ENCODE data around the gene INPP4B. TPM values are rescaled to one million over a fixed set of nuclear protein-coding genes. Genes with fewer than 3 reads are reported as not detected.

Gene INPP4B
- total RNA-seq, 1 experiment from 2014 or later = 41.0 TPM

DNA sequence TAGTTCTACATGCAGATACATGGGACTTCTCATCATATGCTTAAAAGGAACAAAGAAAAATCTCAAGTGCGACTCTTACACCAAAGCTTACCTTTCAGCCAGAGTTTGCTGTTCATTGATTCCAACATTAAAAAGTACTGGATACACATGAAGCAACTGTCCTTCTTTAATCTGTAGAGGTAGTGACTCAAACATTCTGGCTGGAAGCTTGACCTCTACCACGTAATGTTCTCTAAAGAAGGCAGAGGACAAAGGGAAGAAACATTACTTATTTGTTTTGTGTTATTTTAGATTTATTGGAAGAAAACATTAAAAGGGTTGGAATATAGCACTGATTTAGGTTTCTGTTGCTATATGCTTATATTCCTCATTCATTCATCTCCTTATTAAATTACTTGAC, 733.6 kb downstream of the INPP4B start:
- H3K36me3 ChIP-seq (ENCODE audit: low read depth, low read length) = no peaks in the 10 kb centered on the region; the same call in 1 of the 2 replicates
- no peaks in the 10 kb centered on the region for H4K20me1 ChIP-seq (ENCODE audit: low read length)
- no peak overlapping the region for H3K4me3 ChIP-seq (ENCODE audit: low read length)
- H3K4me1 ChIP-seq (ENCODE audit: insufficient read depth, low read length) = no peaks in the 10 kb centered on the region
- no TSS peak for BruUV-seq (replicated peaks)
- ChIA-PET CTCF (no interaction called here), POLR2A (ENCODE audit: unreplicated experiment) (no interaction called here)
- H3K27me3 ChIP-seq (ENCODE audit: low read length) = no peaks in the 10 kb centered on the region
- no peak overlapping the region for H3K27ac ChIP-seq (ENCODE audit: low read length)
- intact Hi-C loops (cut with micrococcal nuclease) = no loop called here
- no peaks in the 10 kb centered on the region for H3K79me2 ChIP-seq (ENCODE audit: low read length)
- no peak for DNase-seq
- H3F3A ChIP-seq (ENCODE audit: low read length, unreplicated experiment) = no peaks in the 10 kb centered on the region
- no peaks in the 10 kb centered on the region for H3K9me3 ChIP-seq (ENCODE audit: low read length)
- no peaks in the 10 kb centered on the region for H3K9me2 ChIP-seq (replicated peaks; ENCODE audit: low read length)
- no peak for ATAC-seq
- TF ChIP-seq EZH2 (IDR thresholded peaks at IDR 0.05; ENCODE audit: low read length, unreplicated experiment) (no peak), EZH2phosphoT487 (IDR thresholded peaks at IDR 0.05; ENCODE audit: borderline replicate concordance, low read length) (no peak)
- TF ChIP-seq, protein P1, sequence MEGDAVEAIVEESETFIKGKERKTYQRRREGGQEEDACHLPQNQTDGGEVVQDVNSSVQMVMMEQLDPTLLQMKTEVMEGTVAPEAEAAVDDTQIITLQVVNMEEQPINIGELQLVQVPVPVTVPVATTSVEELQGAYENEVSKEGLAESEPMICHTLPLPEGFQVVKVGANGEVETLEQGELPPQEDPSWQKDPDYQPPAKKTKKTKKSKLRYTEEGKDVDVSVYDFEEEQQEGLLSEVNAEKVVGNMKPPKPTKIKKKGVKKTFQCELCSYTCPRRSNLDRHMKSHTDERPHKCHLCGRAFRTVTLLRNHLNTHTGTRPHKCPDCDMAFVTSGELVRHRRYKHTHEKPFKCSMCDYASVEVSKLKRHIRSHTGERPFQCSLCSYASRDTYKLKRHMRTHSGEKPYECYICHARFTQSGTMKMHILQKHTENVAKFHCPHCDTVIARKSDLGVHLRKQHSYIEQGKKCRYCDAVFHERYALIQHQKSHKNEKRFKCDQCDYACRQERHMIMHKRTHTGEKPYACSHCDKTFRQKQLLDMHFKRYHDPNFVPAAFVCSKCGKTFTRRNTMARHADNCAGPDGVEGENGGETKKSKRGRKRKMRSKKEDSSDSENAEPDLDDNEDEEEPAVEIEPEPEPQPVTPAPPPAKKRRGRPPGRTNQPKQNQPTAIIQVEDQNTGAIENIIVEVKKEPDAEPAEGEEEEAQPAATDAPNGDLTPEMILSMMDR (conservative IDR thresholded peaks at IDR 0.05; ENCODE audit: low read depth, low read length) = no peak
- no peak overlapping the region for H2AFZ ChIP-seq (ENCODE audit: low read length)
- no peak overlapping the region for H3K9ac ChIP-seq (ENCODE audit: low read length)
- H3K4me2 ChIP-seq (ENCODE audit: low read length) = no peak overlapping the region

- Histone ChIP-seq H3K9me2 (replicated peaks; ENCODE audit: low read length) (no peaks in the 10 kb centered on the region), H3K4me3 (ENCODE audit: low read length) (no peak overlapping the region), H3K36me3 (ENCODE audit: low read depth, low read length) (no peaks in the 10 kb centered on the region; the same call in 1 of the 2 replicates), H3K79me2 (ENCODE audit: low read length) (no peaks in the 10 kb centered on the region), H3K9ac (ENCODE audit: low read length) (no peak overlapping the region), H3K27me3 (ENCODE audit: low read length) (no peaks in the 10 kb centered on the region), H2AFZ (ENCODE audit: low read length) (no peak overlapping the region), H3F3A (ENCODE audit: low read length, unreplicated experiment) (no peaks in the 10 kb centered on the region), H3K9me3 (ENCODE audit: low read length) (no peaks in the 10 kb centered on the region), H4K20me1 (ENCODE audit: low read length) (no peaks in the 10 kb centered on the region), H3K4me1 (ENCODE audit: insufficient read depth, low read length) (no peaks in the 10 kb centered on the region), H3K4me2 (ENCODE audit: low read length) (no peak overlapping the region), H3K27ac (ENCODE audit: low read length) (no peak overlapping the region)
- no peak for ATAC-seq
- intact Hi-C loops (cut with micrococcal nuclease) = no loop called here
- ChIA-PET POLR2A (ENCODE audit: unreplicated experiment) (no interaction called here), CTCF (no interaction called here)
- BruUV-seq (replicated peaks) = no TSS peak
- TF ChIP-seq EZH2 (IDR thresholded peaks at IDR 0.05; ENCODE audit: low read length, unreplicated experiment) (no peak), EZH2phosphoT487 (IDR thresholded peaks at IDR 0.05; ENCODE audit: borderline replicate concordance, low read length) (no peak)
- TF ChIP-seq, protein P1 (conservative IDR thresholded peaks at IDR 0.05; ENCODE audit: low read depth, low read length) = no peak
- DNase-seq = no peak
Observed at GRCh38 chr4:142110136-142110535, 736.0 kb downstream of the INPP4B start.

GRCh38 chr4:142104041-142104440, 742.1 kb downstream of the INPP4B start:
- Histone ChIP-seq H4K20me1 (ENCODE audit: low read length) (no peaks in the 10 kb centered on the region), H3K4me3 (ENCODE audit: low read length) (no peak overlapping the region), H3K27me3 (ENCODE audit: low read length) (no peaks in the 10 kb centered on the region), H3K9me2 (replicated peaks; ENCODE audit: low read length) (no peaks in the 10 kb centered on the region), H3K79me2 (ENCODE audit: low read length) (no peaks in the 10 kb centered on the region), H3K36me3 (ENCODE audit: low read depth, low read length) (no peaks in the 10 kb centered on the region), H3F3A (ENCODE audit: low read length, unreplicated experiment) (no peaks in the 10 kb centered on the region), H3K4me1 (ENCODE audit: insufficient read depth, low read length) (no peaks in the 10 kb centered on the region), H2AFZ (ENCODE audit: low read length) (no peak overlapping the region), H3K27ac (ENCODE audit: low read length) (no peak overlapping the region), H3K9me3 (ENCODE audit: low read length) (no peaks in the 10 kb centered on the region), H3K9ac (ENCODE audit: low read length) (no peak overlapping the region), H3K4me2 (ENCODE audit: low read length) (no peak overlapping the region)
- no peak for ATAC-seq
- DNase-seq = no peak
- ChIA-PET POLR2A (ENCODE audit: unreplicated experiment) (no interaction called here), CTCF (no interaction called here)
- intact Hi-C loops (cut with micrococcal nuclease) = no loop called here
- no TSS peak for BruUV-seq (replicated peaks)
- TF ChIP-seq EZH2 (IDR thresholded peaks at IDR 0.05; ENCODE audit: low read length, unreplicated experiment) (no peak), EZH2phosphoT487 (IDR thresholded peaks at IDR 0.05; ENCODE audit: borderline replicate concordance, low read length) (no peak)
- TF ChIP-seq, protein P1 (conservative IDR thresholded peaks at IDR 0.05; ENCODE audit: low read depth, low read length) = no peak

All from PC-3 (cell line).